IPS-15b (cell line): ENCODE results near the gene CAMK4.
A peak's percentile ranks its signal among the peaks of the same experiment; 100 is the strongest.
"Not testable (repeated sequence)": the region's sequence is repeated elsewhere in the genome, so short reads cannot be mapped to it uniquely, and the experiment has no call there.

ENCODE experiments used
- H3K27me3 ChIP-seq: one replicate; pipeline ENCODE4 v1.6.1; 2013; ENCODE audit warnings: low read length; ENCODE audit not compliant: control insufficient read depth, insufficient read depth
- H3K36me3 ChIP-seq: one replicate; pipeline ENCODE4 v1.6.1; 2013; ENCODE audit warnings: low read length; ENCODE audit not compliant: control insufficient read depth, insufficient read depth
- H3K4me1 ChIP-seq: one replicate; pipeline ENCODE4 v1.6.1; 2013; ENCODE audit warnings: mild to moderate bottlenecking, low read length; ENCODE audit not compliant: control insufficient read depth, insufficient read depth
- H3K4me3 ChIP-seq: one replicate; pipeline ENCODE4 v1.5.1; 2013; ENCODE audit warnings: low read depth, low read length
- H3K9ac ChIP-seq: one replicate; pipeline ENCODE4 v1.6.1; 2013; ENCODE audit warnings: low read depth, mild to moderate bottlenecking, low read length
- H3K9me3 ChIP-seq: one replicate; pipeline ENCODE4 v1.6.1; 2013; ENCODE audit warnings: mild to moderate bottlenecking, low read length; ENCODE audit not compliant: control insufficient read depth, insufficient read depth

The CAMK4 gene

DNA sequence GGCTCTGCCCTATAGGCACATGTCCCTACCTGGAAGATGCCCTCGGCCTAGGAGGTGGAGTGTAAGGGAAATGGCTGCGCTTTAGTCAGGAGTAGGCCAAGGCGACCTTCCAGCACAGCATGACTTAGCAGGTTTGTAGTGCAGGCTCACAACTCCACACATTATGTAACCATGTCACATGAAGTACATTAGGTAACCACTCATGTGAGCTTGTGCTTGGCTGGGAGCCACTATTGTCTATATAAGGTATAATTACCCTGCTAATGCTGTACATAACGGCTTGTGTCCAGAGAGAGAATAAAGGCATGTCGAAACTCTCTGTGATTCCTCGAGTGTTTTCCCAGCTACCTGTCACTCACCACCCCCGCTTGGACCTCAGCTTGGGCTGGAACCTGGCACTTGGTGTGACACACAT, 74.9 kb downstream of the CAMK4 start:
- Histone ChIP-seq H3K4me1 (peaks cover 4% of the 10 kb centered on the region), H3K4me3 (no peak overlapping the region), H3K9me3 (no peaks in the 10 kb centered on the region), H3K27me3 (no peaks in the 10 kb centered on the region), H3K9ac (no peak overlapping the region), H3K36me3 (peaks cover 3% of the 10 kb centered on the region)

- Histone ChIP-seq H3K27me3 (no peaks in the 10 kb centered on the region), H3K36me3 (peaks cover 3% of the 10 kb centered on the region), H3K9me3 (no peaks in the 10 kb centered on the region), H3K4me1 (peaks cover 4% of the 10 kb centered on the region), H3K4me3 (no peak overlapping the region), H3K9ac (no peak overlapping the region)
Measured at GRCh38 chr5:111299831-111300432, 75.7 kb downstream of the CAMK4 start.

DNA sequence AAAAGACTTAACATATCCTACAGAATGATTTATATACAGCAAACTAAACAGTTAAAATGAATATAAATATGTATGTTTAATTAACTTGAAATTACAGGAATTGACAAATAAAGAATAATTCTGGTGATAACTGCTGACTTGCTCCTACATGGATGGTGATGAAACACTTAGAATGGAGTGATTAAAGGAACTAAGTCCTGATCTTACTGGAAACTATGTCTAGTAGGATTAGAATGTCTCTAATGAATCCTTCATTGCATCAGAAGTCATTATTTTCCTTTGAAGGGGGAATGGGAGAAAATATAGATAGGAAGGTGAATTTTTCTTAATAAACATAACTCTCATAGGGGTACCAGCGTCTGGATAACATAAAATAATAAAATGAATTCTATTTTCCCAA, 77.1 kb downstream of the CAMK4 start:
- Histone ChIP-seq H3K4me3 (peak overlapping the region; percentile 11), H3K9me3 (no peaks in the 10 kb centered on the region), H3K4me1 (peaks cover 4% of the 10 kb centered on the region), H3K36me3 (peaks cover 3% of the 10 kb centered on the region), H3K9ac (no peak overlapping the region), H3K27me3 (no peaks in the 10 kb centered on the region)

GRCh38 chr5:111302043-111302442, 77.9 kb downstream of the CAMK4 start:
- H3K9me3 ChIP-seq, H3K9ac ChIP-seq, H3K27me3 ChIP-seq, H3K36me3 ChIP-seq, H3K4me1 ChIP-seq: not testable (repeated sequence)
- peak overlapping the region; percentile 22 for H3K4me3 ChIP-seq

DNA sequence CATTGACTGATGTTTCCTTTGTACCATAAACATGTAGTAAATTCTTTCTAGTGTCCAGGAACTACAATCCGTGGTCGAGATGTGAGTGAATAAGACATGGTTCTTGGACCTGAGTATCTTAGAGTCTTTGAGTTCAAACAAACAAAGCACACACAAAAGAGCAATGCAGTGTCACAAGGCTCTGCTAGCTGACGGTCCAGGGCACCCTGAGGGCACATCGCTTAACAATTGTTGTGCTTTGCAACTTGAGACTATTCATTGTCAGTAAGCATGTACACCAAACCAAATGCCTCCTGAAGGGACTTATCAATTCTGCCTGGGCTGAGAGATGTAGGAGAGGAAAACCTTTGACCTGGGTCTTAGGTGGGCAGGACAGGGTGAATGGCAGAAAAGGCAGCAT, 84.8 kb downstream of the CAMK4 start:
- Histone ChIP-seq H3K4me3 (no peak overlapping the region), H3K27me3 (no peaks in the 10 kb centered on the region), H3K36me3 (no peaks in the 10 kb centered on the region), H3K9ac (no peak overlapping the region), H3K4me1 (no peaks in the 10 kb centered on the region), H3K9me3 (no peaks in the 10 kb centered on the region)

GRCh38 chr5:111309384-111309783, 85.2 kb downstream of the CAMK4 start:
- H3K9ac ChIP-seq = no peak overlapping the region
- no peaks in the 10 kb centered on the region for H3K9me3 ChIP-seq
- no peak overlapping the region for H3K4me3 ChIP-seq
- no peaks in the 10 kb centered on the region for H3K36me3 ChIP-seq
- no peaks in the 10 kb centered on the region for H3K27me3 ChIP-seq
- no peaks in the 10 kb centered on the region for H3K4me1 ChIP-seq

GRCh38 chr5:111310711-111311620, 86.8 kb downstream of the CAMK4 start:
- H3K36me3 ChIP-seq = no peaks in the 10 kb centered on the region

DNA sequence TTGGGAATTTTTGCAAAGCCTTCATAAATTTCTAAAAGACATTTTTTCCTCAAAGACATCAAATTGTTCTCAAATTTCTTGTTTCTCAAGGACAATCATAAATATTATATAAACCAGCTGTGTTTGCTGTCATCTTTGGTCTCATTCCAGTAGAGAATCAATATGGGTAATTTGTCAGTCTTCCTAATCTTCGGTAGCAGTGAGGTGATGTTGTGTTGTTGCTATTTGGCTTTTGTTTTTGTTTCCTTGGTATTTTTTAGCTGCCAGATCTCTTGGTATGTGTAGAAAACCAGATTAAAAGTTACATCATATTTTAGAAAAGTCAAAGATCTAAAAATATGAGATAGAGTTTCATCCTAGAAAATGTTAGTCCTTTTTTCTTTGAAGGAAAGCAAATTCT, 87.5 kb downstream of the CAMK4 start:
- Histone ChIP-seq H3K9ac (no peak overlapping the region), H3K4me1 (no peaks in the 10 kb centered on the region), H3K27me3 (no peaks in the 10 kb centered on the region), H3K9me3 (no peaks in the 10 kb centered on the region), H3K36me3 (no peaks in the 10 kb centered on the region), H3K4me3 (no peak overlapping the region)

More at GRCh38 chr5:111310711-111311620, 86.8 kb downstream of the CAMK4 start:
- H3K4me1 ChIP-seq = no peaks in the 10 kb centered on the region
- H3K4me3 ChIP-seq = no peak overlapping the region
- H3K9me3 ChIP-seq = no peaks in the 10 kb centered on the region
- no peaks in the 10 kb centered on the region for H3K27me3 ChIP-seq
- no peak overlapping the region for H3K9ac ChIP-seq

GRCh38 chr5:111313017-111313724, 89.0 kb downstream of the CAMK4 start:
- H3K9me3 ChIP-seq = no peaks in the 10 kb centered on the region
- H3K27me3 ChIP-seq = no peaks in the 10 kb centered on the region
- H3K36me3 ChIP-seq = no peaks in the 10 kb centered on the region
- H3K9ac ChIP-seq = no peak overlapping the region
- H3K4me1 ChIP-seq = no peaks in the 10 kb centered on the region
- H3K4me3 ChIP-seq = no peak overlapping the region

GRCh38 chr5:111320953-111321352, 96.8 kb downstream of the CAMK4 start:
- H3K27me3 ChIP-seq = no peaks in the 10 kb centered on the region
- H3K36me3 ChIP-seq = no peaks in the 10 kb centered on the region
- H3K4me3 ChIP-seq = no peak overlapping the region
- H3K9ac ChIP-seq = no peak overlapping the region
- H3K4me1 ChIP-seq = no peaks in the 10 kb centered on the region
- no peaks in the 10 kb centered on the region for H3K9me3 ChIP-seq

- H3K9ac ChIP-seq = no peak overlapping the region
- H3K36me3 ChIP-seq = no peaks in the 10 kb centered on the region
- no peaks in the 10 kb centered on the region for H3K27me3 ChIP-seq
- H3K4me3 ChIP-seq = no peak overlapping the region
- H3K9me3 ChIP-seq = no peaks in the 10 kb centered on the region
- H3K4me1 ChIP-seq = no peaks in the 10 kb centered on the region
Measured at GRCh38 chr5:111321376-111321775, 97.2 kb downstream of the CAMK4 start.
